K562 (cell line): ENCODE measurements around the gene TFPI. TPM values are rescaled to one million over a fixed set of nuclear protein-coding genes. Genes with fewer than 3 reads are reported as not detected.

Experiments used
- ATAC-seq: fragments of 200-7000 bp; cut with Tn5 transposase; 3 replicates; pipeline ENCODE4 v1.9.1; 2020; ENCODE audit warnings: moderate library complexity
- BruUV-seq: library from RNA; stranded (reverse); fragments of 400-500 nt; replicated peaks from 2 replicates; lab custom pipeline; 2021; lab: Mats Ljungman, UMichigan
- CTCF ChIA-PET: fragments of 300-600 bp; formaldehyde crosslinking; extraction: SDS; loops from one replicate; lab custom pipeline; 2021; ENCODE audit warnings: low intra/inter-chr PET ratio; lab: Yijun Ruan, JAX
- POLR2A ChIA-PET: fragments of 300-600, 350-650 bp; sonication (Branson Sonifier 250); formaldehyde crosslinking; extraction: SDS; loops from one replicate; lab custom pipeline; 2021; ENCODE audit warnings: antibody characterized with exemption, inconsistent platforms; lab: Yijun Ruan, JAX
- DNase-seq, 4 experiments: peaks; one replicate each; pipeline versions ENCODE4 v3.0.0 to v3.0.0-alpha.2; 2011 to 2018; ENCODE audit warnings: low spot score in 3 of 4, mixed read lengths in 3 of 4; ENCODE audit errors: extremely low read depth in 1 of 4
- FAIRE-seq: peaks from 2 replicates; lab custom pipeline; 2011; peaks lifted over from hg19 to GRCh38; lab: Jason Lieb, UNC
- H2AFZ ChIP-seq: 2 replicates; pipeline ENCODE4 v1.6.0; 2011; ENCODE audit warnings: low read depth, low read length, control low read depth, inconsistent platforms
- H3K27ac ChIP-seq: fragments of 200-600 bp; 3 replicates; pipeline ENCODE4 v1.8.0; 2011; ENCODE audit warnings: low read depth, mild to moderate bottlenecking, control low read depth, inconsistent platforms, low read length, moderate library complexity, mixed read lengths; ENCODE audit errors: extremely low read depth
- H3K27me3 ChIP-seq, 2 experiments: fragments of 300-600 bp in 1 of 2; 2 replicates in 1 of 2; 3 replicates in 1 of 2; pipeline versions ENCODE4 v1.6.0 to v1.8.0; 2011; ENCODE audit warnings: inconsistent platforms in 2 of 2, low read length in 2 of 2, mild to moderate bottlenecking in 1 of 2, mixed read lengths in 1 of 2, moderate library complexity in 1 of 2; ENCODE audit not compliant: control insufficient read depth in 2 of 2, insufficient read depth in 2 of 2
- H3K36me3 ChIP-seq: fragments of 300-600 bp; 3 replicates; pipeline ENCODE4 v1.8.0; 2011; ENCODE audit warnings: mild to moderate bottlenecking, low read length, inconsistent platforms; ENCODE audit not compliant: control insufficient read depth, insufficient read depth
- H3K4me1 ChIP-seq, 2 experiments: fragments of 200-600 bp in 1 of 2; replicated peaks in 1 of 2; 2 replicates in 1 of 2; 3 replicates in 1 of 2; pipeline versions ENCODE4 v1.5.1 to v1.8.0; 2011; ENCODE audit warnings: inconsistent platforms in 2 of 2, low read length in 2 of 2, mild to moderate bottlenecking in 1 of 2, mixed read lengths in 1 of 2, moderate library complexity in 1 of 2; ENCODE audit not compliant: control insufficient read depth in 2 of 2, insufficient read depth in 2 of 2
- H3K4me2 ChIP-seq: 2 replicates; pipeline ENCODE4 v1.6.1; 2011; ENCODE audit warnings: low read length, control low read depth, inconsistent platforms, mixed read lengths; ENCODE audit not compliant: insufficient read depth
- H3K4me3 ChIP-seq: fragments of 200-600 bp; sonication (generic), shearing (Covaris generic); 2 replicates; pipeline ENCODE4 v1.5.1; 2016; ENCODE audit warnings: control low read depth, inconsistent platforms
- H3K79me2 ChIP-seq: fragments of 200-600 bp; 3 replicates; pipeline ENCODE4 v1.8.0; 2011; ENCODE audit warnings: low read length, inconsistent platforms; ENCODE audit not compliant: control insufficient read depth, insufficient read depth
- H3K9ac ChIP-seq, 2 experiments: 2 replicates each; pipeline versions ENCODE4 v1.6.0 to v1.6.1; 2011; ENCODE audit warnings: low read depth in 2 of 2, low read length in 2 of 2, control low read depth in 1 of 2, inconsistent platforms in 1 of 2, mild to moderate bottlenecking in 1 of 2, mixed read lengths in 1 of 2; ENCODE audit not compliant: insufficient read depth in 1 of 2
- H3K9me1 ChIP-seq: one replicate; pipeline ENCODE4 v1.6.0; 2011; ENCODE audit warnings: inconsistent platforms, mild to moderate bottlenecking, low read length, moderate library complexity; ENCODE audit not compliant: control insufficient read depth, insufficient read depth
- H3K9me3 ChIP-seq: replicated peaks from 2 replicates; pipeline ENCODE4 v1.5.1; 2011; ENCODE audit warnings: low read depth, low read length, inconsistent platforms; ENCODE audit not compliant: control insufficient read depth, insufficient read depth
- H4K20me1 ChIP-seq: replicated peaks from 2 replicates; pipeline ENCODE4 v1.6.1; 2011; ENCODE audit warnings: low read length, inconsistent platforms, mixed read lengths; ENCODE audit not compliant: control insufficient read depth, insufficient read depth
- CEBPB ChIP-seq: fragments of 450-650 bp; IDR thresholded peaks from 2 replicates; pipeline ENCODE4 v1.6.1; 2016; ENCODE audit warnings: missing genetic modification characterization, missing compliant biosample characterization
- E2F1 ChIP-seq: sonication (generic); formaldehyde crosslinking; IDR thresholded peaks from 2 replicates; pipeline ENCODE4 v1.8.1; 2023; ENCODE audit warnings: mild to moderate bottlenecking, missing genetic modification reagents, moderate library complexity
- FIP1L1 ChIP-seq: fragments of 200-400 bp; formaldehyde crosslinking; IDR thresholded peaks from 2 replicates; pipeline ENCODE4 v1.6.1; 2018; ENCODE audit warnings: mild to moderate bottlenecking, low read depth, low read length; ENCODE audit not compliant: poor library complexity, severe bottlenecking
- JUND ChIP-seq, 2 experiments: IDR thresholded peaks; 2 replicates in 1 of 2; 3 replicates in 1 of 2; pipeline ENCODE4 v1.6.1; 2011; ENCODE audit warnings: borderline replicate concordance in 2 of 2, low read depth in 2 of 2, low read length in 2 of 2, improper control_type of control experiment in 1 of 2, missing biosample characterization in 1 of 2, missing genetic modification characterization in 1 of 2, missing genetic modification reagents in 1 of 2
- POLR2H ChIP-seq: IDR thresholded peaks from 2 replicates; pipeline ENCODE4 v1.6.1; 2016; ENCODE audit warnings: missing genetic modification characterization, low read depth, mild to moderate bottlenecking, control low read depth, missing compliant biosample characterization, moderate library complexity
- SIRT6 ChIP-seq: IDR thresholded peaks from one replicate; pipeline ENCODE4 v1.6.1; 2012; ENCODE audit warnings: low read depth, mild to moderate bottlenecking, control low read depth, inconsistent platforms, low read length, moderate library complexity
- ZNF41 ChIP-seq: fragments of 250-450 bp; sonication (Bioruptor Pico); conservative IDR thresholded peaks from 2 replicates; pipeline ENCODE4 v1.4.0; 2020; ENCODE audit warnings: mild to moderate bottlenecking
- WGBS: fragments of 100-300 bp; shearing (Covaris generic); methylation state at CpG from one replicate; pipeline ENCODE4 v1.1.6; 2016; ENCODE audit warnings: low coverage, mixed read lengths; ENCODE audit not compliant: insufficient coverage; ENCODE audit errors: missing lambda C conversion rate; 5-methylcytosine and 5-hydroxymethylcytosine counted together
- in situ Hi-C: fragments of 300-500 bp; cut with MboI; formaldehyde crosslinking; loops from 4 replicates; pipeline ENCODE4 v1.15.0; 2018; ENCODE audit warnings: inconsistent platforms, mixed read lengths
- intact Hi-C: fragments of 100-400 bp; cut with micrococcal nuclease; formaldehyde crosslinking; loops from 2 replicates; pipeline ENCODE4 v1.14.2; 2022
- polyA plus RNA-seq, 8 experiments: library from polyadenylated mRNA; depleted of rRNA in 4 of 8; stranded (reverse) in 5 of 8; unstranded in 3 of 8; fragments of >200 nt; fragmentation: Nextera tagmentation in 2 of 8; fragmentation: Illumina TruSeq in 1 of 8; extraction: Ambion mirVana in 2 of 8; extraction: Trizol in 1 of 8; gene quantifications; 2 replicates each; pipeline versions ENCODE4 v1.2.1 to v1.2.3, GENCODE V29; 2011 to 2014; ENCODE audit warnings: inconsistent platforms in 1 of 8, missing spikeins in 1 of 8
- total RNA-seq, 7 experiments: library from RNA; depleted of rRNA in 6 of 7; stranded (reverse); fragments of >200 nt in 6 of 7; fragmentation: Illumina TruSeq in 2 of 7; extraction: Trizol in 2 of 7; gene quantifications; 2 replicates each; pipeline versions ENCODE4 v1.2.1 to v1.2.3, GENCODE V29; 2011 to 2021; ENCODE audit warnings: low replicate concordance in 1 of 7

The TFPI gene
- total and polyA plus RNA-seq, 9 of the 15 experiments (the other 6 are each of a cell fraction or from before 2014, with no cell fraction given) = 53.5 to 219 (median 100) TPM

DNA sequence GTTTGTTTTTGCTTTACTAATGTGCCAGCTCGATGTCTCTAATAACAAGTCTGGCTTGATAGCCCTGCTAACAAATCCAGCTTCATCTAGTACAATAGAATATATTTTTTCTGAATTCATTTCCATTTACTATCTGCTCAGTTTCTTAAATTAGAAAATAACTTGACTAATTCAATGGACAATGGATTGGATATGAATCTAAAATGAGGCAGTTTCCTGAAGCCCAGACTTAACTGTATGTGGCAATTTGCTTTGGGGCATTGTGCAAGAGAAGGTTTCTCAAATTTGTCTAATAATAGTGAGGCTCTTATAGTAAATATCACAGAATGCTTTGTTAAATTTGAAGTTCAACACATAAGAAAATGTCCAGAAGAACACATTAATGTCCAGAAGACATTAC, 132.0 kb downstream of the TFPI start:
- 0% methylated on average over 1 of the region's 1 CpG for WGBS
- H3K4me2 ChIP-seq = no peak overlapping the region
- no peak overlapping the region for H3K9ac ChIP-seq
- H4K20me1 ChIP-seq = no peaks in the 10 kb centered on the region
- no peak overlapping the region for H3K4me3 ChIP-seq
- no peaks in the 10 kb centered on the region for H3K79me2 ChIP-seq
- in situ Hi-C loops = no loop called here
- POLR2A ChIA-PET = no interaction called here
- no peak overlapping the region for H2AFZ ChIP-seq
- FAIRE-seq (no peak), ATAC-seq (no peak), DNase-seq (no peak)
- H3K36me3 ChIP-seq = no peaks in the 10 kb centered on the region
- TF ChIP-seq ZNF41 (CRISPR knock-in tag) (no peak), JUND (IDR thresholded peaks at IDR 0.05; ENCODE audit: borderline replicate concordance, low read depth, low read length) (no peak), JUND (tag; IDR thresholded peaks at IDR 0.05; ENCODE audit: borderline replicate concordance, low read depth, low read length) (no peak), E2F1 (CRISPR knock-in tag) (no peak), FIP1L1 (no peak), POLR2H (tag) (no peak), CEBPB (tag) (peak; percentile 24; the same call in 1 of the 2 replicates), SIRT6 (no peak)
- intact Hi-C loops = no loop called here
- H3K27ac ChIP-seq = no peak overlapping the region
- H3K4me1 ChIP-seq = no peaks in the 10 kb centered on the region
- no peaks in the 10 kb centered on the region for H3K9me3 ChIP-seq
- H3K9me1 ChIP-seq = no peaks in the 10 kb centered on the region
- no peaks in the 10 kb centered on the region for H3K27me3 ChIP-seq
- BruUV-seq = no TSS peak
- CTCF ChIA-PET = no interaction called here
